GM12875 (cell line): ENCODE results near the gene CHMP4B.

Experiments used
- H3K4me3 ChIP-seq: one replicate; pipeline ENCODE4 v1.5.1; 2011; ENCODE audit warnings: low read depth, low read length, control low read depth
- TF ChIP-seq, protein P1 (sequence below): IDR thresholded peaks from 2 replicates; pipeline ENCODE4 v1.5.1; 2011; ENCODE audit warnings: low read depth, mild to moderate bottlenecking, control low read depth, inconsistent platforms, low read length, moderate library complexity, borderline replicate concordance; ENCODE audit not compliant: insufficient read depth

CHMP4B gene

DNA sequence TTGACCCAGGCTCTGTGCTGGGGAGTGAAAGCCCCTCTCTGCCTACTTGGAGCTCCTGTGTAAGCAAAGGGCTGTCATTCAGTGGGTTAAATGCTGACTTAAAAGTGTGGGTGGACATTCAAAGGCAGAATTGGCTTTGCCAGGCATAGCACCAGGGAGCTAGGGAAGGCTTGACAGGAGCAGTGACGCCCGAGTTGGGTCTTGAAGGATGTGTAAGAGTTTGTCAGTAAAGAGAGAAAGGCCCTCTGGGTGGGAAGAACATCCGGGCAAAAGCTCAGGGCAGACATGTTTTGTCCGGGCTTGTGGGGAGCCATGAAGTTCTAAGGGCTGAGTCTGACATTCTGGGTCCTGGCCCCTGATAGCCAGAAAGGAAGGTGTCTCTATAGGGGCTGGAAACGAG, 27.9 kb upstream of the CHMP4B start:
- TF ChIP-seq, protein P1, sequence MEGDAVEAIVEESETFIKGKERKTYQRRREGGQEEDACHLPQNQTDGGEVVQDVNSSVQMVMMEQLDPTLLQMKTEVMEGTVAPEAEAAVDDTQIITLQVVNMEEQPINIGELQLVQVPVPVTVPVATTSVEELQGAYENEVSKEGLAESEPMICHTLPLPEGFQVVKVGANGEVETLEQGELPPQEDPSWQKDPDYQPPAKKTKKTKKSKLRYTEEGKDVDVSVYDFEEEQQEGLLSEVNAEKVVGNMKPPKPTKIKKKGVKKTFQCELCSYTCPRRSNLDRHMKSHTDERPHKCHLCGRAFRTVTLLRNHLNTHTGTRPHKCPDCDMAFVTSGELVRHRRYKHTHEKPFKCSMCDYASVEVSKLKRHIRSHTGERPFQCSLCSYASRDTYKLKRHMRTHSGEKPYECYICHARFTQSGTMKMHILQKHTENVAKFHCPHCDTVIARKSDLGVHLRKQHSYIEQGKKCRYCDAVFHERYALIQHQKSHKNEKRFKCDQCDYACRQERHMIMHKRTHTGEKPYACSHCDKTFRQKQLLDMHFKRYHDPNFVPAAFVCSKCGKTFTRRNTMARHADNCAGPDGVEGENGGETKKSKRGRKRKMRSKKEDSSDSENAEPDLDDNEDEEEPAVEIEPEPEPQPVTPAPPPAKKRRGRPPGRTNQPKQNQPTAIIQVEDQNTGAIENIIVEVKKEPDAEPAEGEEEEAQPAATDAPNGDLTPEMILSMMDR = no peak
- no peak overlapping the region for H3K4me3 ChIP-seq

DNA sequence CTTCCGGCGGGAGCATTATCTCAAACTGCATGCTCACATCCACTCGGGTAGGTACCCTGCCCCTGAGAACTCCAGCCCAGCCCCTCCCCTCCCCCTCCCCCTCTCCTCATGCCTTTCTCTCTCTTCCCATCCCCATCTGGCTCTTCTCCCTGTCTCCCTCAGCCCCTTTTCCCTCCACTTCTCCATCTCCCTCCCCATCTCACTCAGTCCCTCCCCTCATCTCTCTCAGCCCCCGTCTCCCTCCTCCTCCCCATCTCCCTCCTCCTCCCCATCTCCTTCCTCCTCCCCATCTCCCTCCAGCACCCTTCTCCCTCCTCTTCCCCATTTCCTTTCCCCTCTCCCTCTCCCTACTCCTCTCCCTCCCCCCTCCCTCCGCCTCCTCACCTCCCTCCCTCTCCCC, 27.3 kb upstream of the CHMP4B start:
- TF ChIP-seq, protein P1 = no peak

DNA sequence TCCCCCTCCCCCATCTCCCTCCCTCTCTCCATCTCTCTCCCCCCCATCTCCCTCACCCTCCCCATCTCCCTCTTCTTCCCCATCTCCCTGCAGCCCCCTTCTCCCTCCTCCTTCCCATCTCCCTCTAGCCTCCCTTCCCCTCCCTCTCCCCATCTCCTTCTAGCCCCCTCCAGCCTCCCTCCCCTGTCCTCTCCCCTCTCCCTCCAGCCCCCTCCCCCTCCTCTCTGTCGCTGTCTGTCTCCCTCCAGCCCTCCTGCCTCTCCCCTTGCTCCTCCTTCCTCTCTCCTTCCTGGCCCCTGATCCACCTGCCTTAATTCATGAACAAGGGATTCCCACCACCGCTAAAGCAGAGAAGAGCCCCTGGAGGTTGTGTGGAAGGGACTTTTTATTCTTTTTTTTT, 26.9 kb upstream of the CHMP4B start:
- H3K4me3 ChIP-seq = no peak overlapping the region
- TF ChIP-seq, protein P1 = no peak

More for the DNA sequence above, 27.3 kb upstream of the CHMP4B start:
- H3K4me3 ChIP-seq = no peak overlapping the region

DNA sequence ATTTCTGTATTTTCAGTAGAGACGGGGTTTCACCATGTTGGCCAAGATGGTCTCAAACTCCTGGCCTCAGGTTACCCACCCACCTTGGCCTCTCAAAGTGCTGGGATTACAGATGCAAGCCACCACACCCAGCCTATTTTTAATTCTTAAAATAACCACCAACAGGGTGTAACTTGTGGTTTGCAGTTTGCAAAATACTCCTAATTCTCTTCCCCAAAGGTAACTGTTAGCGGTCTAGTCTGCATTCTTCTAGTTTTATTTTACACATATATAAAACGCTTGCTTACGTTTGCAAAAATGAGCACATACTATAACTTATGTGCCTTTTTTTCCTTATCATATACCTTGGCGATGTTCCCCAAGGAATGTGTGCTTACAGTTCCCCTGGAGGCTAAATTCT, 25.6 kb upstream of the CHMP4B start:
- no peak overlapping the region for H3K4me3 ChIP-seq
- TF ChIP-seq, protein P1 = no peak

DNA sequence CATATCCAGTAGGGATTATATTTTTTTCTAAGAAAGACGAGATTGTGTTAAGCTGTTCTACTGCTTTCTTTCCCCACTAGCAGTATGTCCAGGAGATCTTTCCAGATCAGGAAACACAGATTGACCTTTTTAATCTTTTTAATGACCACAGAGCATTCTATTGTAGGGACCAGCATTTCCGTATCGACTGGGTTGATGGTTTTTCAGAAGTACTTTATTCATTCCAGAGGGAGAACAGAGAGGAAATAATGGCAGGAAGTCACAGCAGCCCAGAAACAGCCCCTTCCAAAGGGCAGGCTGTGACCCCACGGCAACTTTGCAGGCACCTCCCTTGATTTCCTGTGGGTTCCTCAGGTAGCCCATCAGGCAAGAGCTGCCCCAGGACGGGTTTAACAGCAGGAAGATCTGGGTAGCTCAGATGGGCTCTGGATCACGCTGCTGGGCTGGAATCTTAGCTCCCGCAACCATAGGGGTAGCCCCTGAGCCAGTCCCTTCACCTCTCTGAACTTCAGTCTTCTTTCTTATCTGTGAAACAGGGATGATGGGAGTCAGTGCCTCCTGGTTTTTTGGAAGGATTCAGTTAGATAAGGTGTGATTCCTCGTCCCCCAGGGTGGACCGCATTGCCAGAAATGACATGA, 23.8 kb upstream of the CHMP4B start:
- TF ChIP-seq, protein P1 = no peak

DNA sequence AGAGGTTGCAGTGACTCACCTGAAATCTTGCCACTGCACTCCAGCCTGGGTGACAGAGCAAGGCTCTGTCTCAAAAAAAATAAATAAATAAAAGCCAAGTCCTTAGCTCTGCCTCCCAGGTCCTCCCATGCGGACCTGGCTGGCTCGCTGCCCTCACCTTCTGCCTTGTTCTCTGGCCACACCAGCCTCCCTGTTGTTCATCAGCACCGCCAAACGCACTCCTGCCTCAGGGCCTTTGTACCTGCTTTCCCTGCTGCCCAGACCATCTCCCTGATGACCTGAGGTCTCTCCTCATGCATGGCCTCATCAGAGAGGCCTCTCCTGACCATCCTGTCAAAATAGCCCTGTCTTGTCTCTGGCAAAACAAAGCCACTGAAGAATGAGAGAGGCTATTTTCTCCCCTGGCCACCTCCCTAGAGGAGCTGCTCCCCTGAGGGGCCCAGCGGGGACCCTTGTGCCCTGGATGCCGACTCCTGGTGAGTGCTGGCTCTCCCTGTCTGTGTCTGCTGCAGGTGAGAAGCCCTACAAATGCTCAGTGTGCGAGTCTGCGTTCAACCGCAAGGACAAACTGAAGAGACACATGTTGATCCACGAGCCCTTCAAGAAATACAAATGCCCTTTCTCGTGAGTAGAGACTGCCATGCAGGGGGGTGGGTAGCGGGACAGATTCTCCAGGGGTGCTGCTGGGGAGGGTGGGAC, 22.6 kb upstream of the CHMP4B start:
- no peak overlapping the region for H3K4me3 ChIP-seq
- TF ChIP-seq, protein P1 = no peak

More for the DNA sequence above, 23.8 kb upstream of the CHMP4B start:
- no peak overlapping the region for H3K4me3 ChIP-seq

DNA sequence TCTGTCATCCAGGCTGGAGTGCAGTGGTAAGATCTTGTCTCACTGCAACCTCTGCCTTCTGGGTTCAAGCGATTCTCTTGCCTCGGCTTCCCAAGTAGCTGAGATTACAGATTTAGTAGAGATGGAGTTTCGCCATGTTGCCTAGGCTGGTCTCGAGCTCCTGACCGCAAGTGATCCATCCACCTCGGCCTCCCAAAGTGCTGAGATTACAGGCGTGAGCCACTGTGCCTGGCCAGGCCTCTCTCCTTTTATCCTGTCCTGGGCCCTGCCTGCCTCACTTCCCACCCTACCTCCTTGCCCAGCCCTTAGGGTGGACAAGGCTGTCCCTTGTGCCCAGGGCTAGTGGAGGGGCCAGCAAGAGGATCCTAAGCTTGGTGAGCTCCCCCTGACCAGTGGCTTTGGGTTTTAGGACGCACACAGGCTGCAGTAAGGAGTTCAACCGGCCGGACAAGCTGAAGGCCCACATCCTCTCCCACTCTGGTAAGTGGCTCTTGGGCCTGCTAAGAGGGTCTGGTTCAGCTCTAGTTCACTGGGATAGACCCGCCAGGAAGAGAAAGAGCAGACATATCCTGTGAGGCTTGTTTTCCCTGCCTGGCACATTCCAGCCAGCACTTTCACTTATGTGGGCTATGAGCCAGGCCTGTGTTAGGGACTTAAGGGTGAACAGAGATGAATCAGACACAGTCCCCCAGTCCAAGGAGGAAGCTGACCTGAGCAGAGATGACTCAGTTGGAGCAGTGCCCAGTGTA, 21.9 kb upstream of the CHMP4B start:
- TF ChIP-seq, protein P1 = no peak
- no peak overlapping the region for H3K4me3 ChIP-seq
